Gastrocnemius medialis (tissue), 4 donors: ENCODE measurements around the gene KCNK17. TPM values are rescaled to one million over a fixed set of nuclear protein-coding genes. Genes with fewer than 3 reads are reported as not detected.

Source experiments
- ATAC-seq, 2 donors: fragments of 150-250 bp; one replicate each; pipeline ENCODE4 v1.9.1; 2016
- DNase-seq, 2 donors: peaks; one replicate each; pipeline ENCODE4 v3.0.0-alpha.2; 2019
- H3K27ac ChIP-seq, 4 donors: fragments of 200-600 bp; sonication (generic); 1 replicate in 1 of 4; 2 replicates in 3 of 4; pipeline ENCODE4 v1.5.1; 2016 to 2018; ENCODE audit warnings: mild to moderate bottlenecking in 2 of 4, moderate library complexity in 1 of 4
- H3K27me3 ChIP-seq, 3 donors: fragments of 200-600 bp; sonication (generic) in 2 of 3; 1 replicate in 1 of 3; 2 replicates in 2 of 3; pipeline versions ENCODE4 v1.5.1 to v1.6.0; 2016 to 2019; ENCODE audit warnings: mild to moderate bottlenecking in 1 of 3, moderate library complexity in 1 of 3
- H3K36me3 ChIP-seq, 2 donors: fragments of 200-600 bp; sonication (generic) in 1 of 2; one replicate each; pipeline ENCODE4 v1.5.1; 2017 to 2018
- H3K4me1 ChIP-seq, 2 donors: fragments of 200-600 bp; sonication (generic) in 1 of 2; one replicate each; pipeline ENCODE4 v1.5.1; 2016 to 2017; ENCODE audit warnings: mild to moderate bottlenecking in 2 of 2
- H3K4me3 ChIP-seq, 4 donors: fragments of 200-600 bp; sonication (generic) in 3 of 4; 1 replicate in 1 of 4; 2 replicates in 3 of 4; pipeline ENCODE4 v1.5.1; 2016 to 2019; ENCODE audit warnings: mild to moderate bottlenecking in 2 of 4
- H3K9me3 ChIP-seq, 3 donors: fragments of 200-600 bp; sonication (generic) in 2 of 3; 1 replicate in 1 of 3; 2 replicates in 2 of 3; pipeline ENCODE4 v1.5.1; 2016 to 2019
- CTCF ChIP-seq, 5 experiments: fragments of 450-650 bp in 3 of 5; fragments of 200-600 bp in 2 of 5; sonication (generic) in 2 of 5; IDR thresholded peaks in 4 of 5; conservative IDR thresholded peaks in 1 of 5; 1 replicate in 4 of 5; 2 replicates in 1 of 5; pipeline ENCODE4 v1.5.1; 2016 to 2019; ENCODE audit warnings: antibody characterized with exemption in 5 of 5, mild to moderate bottlenecking in 3 of 5, moderate library complexity in 3 of 5
- POLR2A ChIP-seq, 2 donors: fragments of 450-650 bp; IDR thresholded peaks; one replicate each; pipeline ENCODE4 v1.6.1; 2017; ENCODE audit warnings: antibody characterized with exemption in 2 of 2, mild to moderate bottlenecking in 2 of 2, moderate library complexity in 2 of 2
- in situ Hi-C, 4 donors: fragments of 200-750 bp; cut with MboI; loops; one replicate each; pipeline versions ENCODE4 v1.15.0 to v1.8.0; 2017; ENCODE audit warnings: low sequenced_read_pairs in 4 of 4
- intact Hi-C: fragments of 100-400 bp; cut with DNase I; formaldehyde crosslinking; loops from one replicate; pipeline ENCODE4 v1.15.1; 2023; ENCODE audit warnings: low total_unique reads
- total RNA-seq, 4 donors: library from RNA; depleted of rRNA; stranded (reverse); fragments of >200 nt; gene quantifications; one replicate each; pipeline versions ENCODE4 v1.1.0 to v1.2.3, GENCODE V29; 2016

KCNK17 gene
- total RNA-seq, 4 donors from 2014 or later = not detected

- no peaks in the 10 kb centered on the region for H3K9me3 ChIP-seq
- intact Hi-C loops (loop anchor here (1.0 to 5.0 kb wide), 3 partner anchors 135 to 330 kb away; no protein-coding TSS in a partner anchor), in situ Hi-C loops (loop anchor here (5.0 to 25.0 kb wide), 6 partner anchors 136 to 441 kb away; no protein-coding TSS in a partner anchor)
- H3K4me1 ChIP-seq = no peaks in the 10 kb centered on the region
- H3K36me3 ChIP-seq = no peaks in the 10 kb centered on the region
- peak; percentile 25 to 41 for DNase-seq
- no peak overlapping the region for H3K4me3 ChIP-seq
- peak in 1 of 2 donors; percentile 66 for ATAC-seq
- TF ChIP-seq POLR2A (IDR thresholded peaks at IDR 0.05) = no peak
- peak; percentile 55 to 83 (median 73) for TF ChIP-seq CTCF (IDR thresholded peaks at IDR 0.05 in 4 of 5, conservative IDR thresholded peaks at IDR 0.05 in 1 of 5)
- H3K27ac ChIP-seq = no peak overlapping the region
- H3K27me3 ChIP-seq = peaks cover 0 to 7% (median 0%) of the 10 kb centered on the region in 3 donors
Measured at GRCh38 chr6:39302669-39303424, 11.4 kb downstream of the KCNK17 start.

DNA sequence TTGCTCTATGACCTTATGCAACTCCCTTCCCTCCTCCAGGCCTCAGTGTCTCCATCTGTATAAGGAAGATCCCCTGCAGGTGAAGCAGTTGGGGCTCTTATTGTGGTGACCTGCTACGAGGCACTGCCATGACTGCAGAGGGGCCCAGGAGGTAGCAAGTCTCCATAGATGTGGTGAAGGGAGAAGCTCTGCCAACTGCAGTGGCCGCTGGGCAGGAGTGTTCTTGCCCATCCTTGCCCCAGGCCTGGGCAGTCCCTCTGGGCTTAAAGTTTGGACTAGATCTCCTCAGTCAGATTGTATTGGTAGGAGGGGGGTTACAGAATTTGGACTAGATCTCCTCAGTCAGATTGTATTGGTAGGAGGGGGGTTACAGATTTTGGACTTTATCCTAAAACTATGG is 12.2 kb downstream of the KCNK17 start:
- no peak for DNase-seq
- intact Hi-C loops (loop anchor here (2.0 to 5.0 kb wide), 2 partner anchors 215 to 329 kb away; no protein-coding TSS in a partner anchor), in situ Hi-C loops (loop anchor here (5.0 to 25.0 kb wide), 6 partner anchors 135 to 440 kb away; no protein-coding TSS in a partner anchor)
- Histone ChIP-seq H3K27ac (no peak overlapping the region), H3K4me1 (no peaks in the 10 kb centered on the region), H3K9me3 (no peaks in the 10 kb centered on the region), H3K4me3 (no peak overlapping the region), H3K27me3 (peaks cover 0 to 7% (median 0%) of the 10 kb centered on the region in 3 donors), H3K36me3 (no peaks in the 10 kb centered on the region)
- TF ChIP-seq POLR2A (IDR thresholded peaks at IDR 0.05) (no peak), CTCF (IDR thresholded peaks at IDR 0.05 in 4 of 5, conservative IDR thresholded peaks at IDR 0.05 in 1 of 5) (no peak)
- no peak for ATAC-seq

DNA sequence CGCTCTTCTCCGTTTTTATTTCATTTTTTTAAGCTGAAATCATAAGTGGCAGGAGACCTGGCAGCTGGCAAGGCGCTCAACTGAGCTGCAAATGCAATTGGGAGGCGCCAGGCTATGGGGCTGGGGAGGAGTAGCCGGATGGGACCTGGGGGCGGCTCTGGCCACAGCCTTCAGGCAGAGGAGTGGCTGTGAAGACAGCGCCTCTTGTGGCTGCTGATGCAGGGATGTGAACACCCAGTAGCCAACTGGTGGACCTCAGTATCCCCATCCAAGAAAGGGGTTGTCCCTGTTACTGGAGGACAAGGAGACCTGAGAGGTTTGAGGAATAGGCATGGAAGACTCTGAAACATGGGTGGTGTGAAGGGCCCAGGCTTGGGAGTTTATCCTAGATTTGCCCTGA is 12.6 kb downstream of the KCNK17 start:
- no peak for DNase-seq
- in situ Hi-C loops (loop anchor here (5.0 to 25.0 kb wide), 6 partner anchors 134 to 439 kb away; no protein-coding TSS in a partner anchor), intact Hi-C loops (loop anchor here (2.0 to 5.0 kb wide), 2 partner anchors 214 to 329 kb away; no protein-coding TSS in a partner anchor)
- ATAC-seq = no peak
- no peak overlapping the region for H3K4me3 ChIP-seq
- no peaks in the 10 kb centered on the region for H3K9me3 ChIP-seq
- H3K4me1 ChIP-seq = no peaks in the 10 kb centered on the region
- TF ChIP-seq CTCF (IDR thresholded peaks at IDR 0.05 in 4 of 5, conservative IDR thresholded peaks at IDR 0.05 in 1 of 5) (no peak), POLR2A (IDR thresholded peaks at IDR 0.05) (no peak)
- no peak overlapping the region for H3K27ac ChIP-seq
- H3K27me3 ChIP-seq = peaks cover 0 to 7% (median 0%) of the 10 kb centered on the region in 3 donors
- H3K36me3 ChIP-seq = no peaks in the 10 kb centered on the region

DNA sequence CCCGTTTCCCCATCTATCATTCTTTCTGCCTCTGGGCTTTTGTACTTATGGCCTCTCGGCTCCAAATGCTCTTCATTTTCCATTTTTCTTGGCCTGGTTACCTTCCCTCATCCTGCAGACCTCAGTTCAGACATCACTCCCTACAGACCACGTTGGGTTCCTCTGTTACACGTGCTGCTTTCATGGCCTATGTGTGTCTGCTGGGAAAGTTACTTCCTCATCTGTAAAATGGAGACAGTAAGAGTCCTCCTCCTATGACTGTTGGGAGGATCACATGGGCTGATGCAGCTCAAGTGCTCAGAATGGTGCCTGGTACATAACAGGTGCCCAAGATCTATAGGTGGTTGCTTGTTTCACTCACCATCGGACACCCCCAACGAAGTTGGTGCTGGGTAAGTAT is 13.5 kb downstream of the KCNK17 start:
- Histone ChIP-seq H3K4me3 (no peak overlapping the region), H3K27ac (no peak overlapping the region), H3K4me1 (peaks cover 0 to 4% of the 10 kb centered on the region in 2 donors), H3K36me3 (no peaks in the 10 kb centered on the region), H3K27me3 (peaks cover 0 to 7% (median 0%) of the 10 kb centered on the region in 3 donors), H3K9me3 (no peaks in the 10 kb centered on the region)
- ATAC-seq (no peak), DNase-seq (no peak)
- intact Hi-C loops (loop anchor here (5.0 kb wide), 1 partner anchor 213 kb away; no protein-coding TSS in a partner anchor), in situ Hi-C loops (loop anchor here (5.0 to 25.0 kb wide), 6 partner anchors 133 to 438 kb away; no protein-coding TSS in a partner anchor)
- TF ChIP-seq POLR2A (IDR thresholded peaks at IDR 0.05) (no peak), CTCF (IDR thresholded peaks at IDR 0.05 in 4 of 5, conservative IDR thresholded peaks at IDR 0.05 in 1 of 5) (no peak)
